Esophagus muscularis mucosa (tissue), 4 donors: Measurements from ENCODE around the gene COL5A2. TPM values are rescaled to one million over a fixed set of nuclear protein-coding genes. Genes with fewer than 3 reads are reported as not detected.

Experiments used
- DNase-seq: peaks from one replicate; pipeline ENCODE4 v3.0.0-alpha.2; 2017; ENCODE audit errors: extremely low spot score
- H3K27ac ChIP-seq, 4 donors: fragments of 200-600 bp; sonication (generic); replicated peaks in 1 of 4; 1 replicate in 3 of 4; 2 replicates in 1 of 4; pipeline ENCODE4 v1.5.1; 2016 to 2019; ENCODE audit warnings: mild to moderate bottlenecking in 1 of 4
- H3K27me3 ChIP-seq, 4 donors: fragments of 200-600 bp; sonication (generic); one replicate each; pipeline versions ENCODE4 v1.5.1 to v1.6.0; 2016 to 2019
- H3K36me3 ChIP-seq, 4 donors: fragments of 200-600 bp; sonication (generic); one replicate each; pipeline ENCODE4 v1.5.1; 2016 to 2019
- H3K4me1 ChIP-seq, 4 donors: fragments of 200-600 bp; sonication (generic); one replicate each; pipeline ENCODE4 v1.5.1; 2016 to 2019
- H3K4me3 ChIP-seq, 4 donors: fragments of 200-600 bp; sonication (generic); 1 replicate in 2 of 4; 2 replicates in 2 of 4; pipeline ENCODE4 v1.5.1; 2016 to 2019; ENCODE audit warnings: mild to moderate bottlenecking in 4 of 4, moderate library complexity in 1 of 4
- H3K9me3 ChIP-seq, 4 donors: fragments of 200-600 bp; sonication (generic); 1 replicate in 3 of 4; 2 replicates in 1 of 4; pipeline ENCODE4 v1.5.1; 2016 to 2019
- EP300 ChIP-seq: sonication (generic); formaldehyde crosslinking; IDR thresholded peaks from one replicate; pipeline ENCODE4 v1.6.1; 2017; ENCODE audit warnings: antibody characterized with exemption
- POLR2A ChIP-seq: fragments of 450-650 bp; IDR thresholded peaks from one replicate; pipeline ENCODE4 v1.6.1; 2017; ENCODE audit warnings: antibody characterized with exemption, moderate library complexity, mild to moderate bottlenecking, low read depth
- POLR2AphosphoS5 ChIP-seq, 2 donors: sonication (generic); formaldehyde crosslinking; IDR thresholded peaks; one replicate each; pipeline ENCODE4 v1.6.1; 2017; ENCODE audit warnings: antibody characterized with exemption in 2 of 2
- WGBS: methylation state at CpG from one replicate; pipeline ENCODE4 v1.1.5; 2018; 5-methylcytosine and 5-hydroxymethylcytosine counted together
- intact Hi-C: fragments of 100-400 bp; cut with DNase I; formaldehyde crosslinking; loops from one replicate; pipeline ENCODE4 v1.15.1; 2023
- total RNA-seq, 4 donors: library from RNA; depleted of rRNA; stranded (reverse); fragments of >200 nt; gene quantifications; one replicate each; pipeline versions ENCODE4 v1.1.0 to v1.2.1, GENCODE V29; 2016
- TF ChIP-seq, protein P1 (sequence below), 3 experiments: fragments of 200-600 bp in 2 of 3; fragments of 450-650 bp in 1 of 3; sonication (generic) in 2 of 3; IDR thresholded peaks; one replicate each; pipeline ENCODE4 v1.5.1; 2017 to 2019; ENCODE audit warnings: antibody characterized with exemption in 3 of 3, mild to moderate bottlenecking in 2 of 3, moderate library complexity in 1 of 3

Gene COL5A2
- total RNA-seq, 4 donors from 2014 or later: 49.9 to 68.5 (median 59.0) TPM

DNA sequence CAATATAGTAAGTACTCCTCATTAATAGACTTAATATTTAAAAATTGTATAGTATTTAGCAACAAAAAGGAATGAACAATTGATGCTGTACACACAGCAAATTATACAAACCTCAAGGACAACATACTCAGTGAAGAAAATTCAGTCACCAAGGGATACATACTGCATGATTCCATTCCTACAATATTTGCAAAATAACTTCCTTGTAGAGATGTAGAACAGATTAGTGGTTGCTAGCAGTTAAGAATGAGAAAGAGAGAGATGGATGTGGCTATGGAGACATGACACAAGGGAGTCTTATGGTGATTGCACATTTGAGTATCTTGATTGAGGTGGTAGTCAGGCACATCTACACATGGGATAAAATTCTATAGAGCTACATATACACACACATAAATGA, 179.3 kb downstream of the COL5A2 start:
- no peaks in the 10 kb centered on the region for H3K27me3 ChIP-seq
- peaks cover 0 to 5% (median 0%) of the 10 kb centered on the region in 4 donors for H3K4me1 ChIP-seq
- DNase-seq: no peak
- no peak overlapping the region for H3K4me3 ChIP-seq
- intact Hi-C loops: no loop called here
- no peaks in the 10 kb centered on the region for H3K9me3 ChIP-seq
- TF ChIP-seq EP300 (no peak), POLR2AphosphoS5 (IDR thresholded peaks at IDR 0.05) (no peak), POLR2A (no peak)
- TF ChIP-seq, protein P1, sequence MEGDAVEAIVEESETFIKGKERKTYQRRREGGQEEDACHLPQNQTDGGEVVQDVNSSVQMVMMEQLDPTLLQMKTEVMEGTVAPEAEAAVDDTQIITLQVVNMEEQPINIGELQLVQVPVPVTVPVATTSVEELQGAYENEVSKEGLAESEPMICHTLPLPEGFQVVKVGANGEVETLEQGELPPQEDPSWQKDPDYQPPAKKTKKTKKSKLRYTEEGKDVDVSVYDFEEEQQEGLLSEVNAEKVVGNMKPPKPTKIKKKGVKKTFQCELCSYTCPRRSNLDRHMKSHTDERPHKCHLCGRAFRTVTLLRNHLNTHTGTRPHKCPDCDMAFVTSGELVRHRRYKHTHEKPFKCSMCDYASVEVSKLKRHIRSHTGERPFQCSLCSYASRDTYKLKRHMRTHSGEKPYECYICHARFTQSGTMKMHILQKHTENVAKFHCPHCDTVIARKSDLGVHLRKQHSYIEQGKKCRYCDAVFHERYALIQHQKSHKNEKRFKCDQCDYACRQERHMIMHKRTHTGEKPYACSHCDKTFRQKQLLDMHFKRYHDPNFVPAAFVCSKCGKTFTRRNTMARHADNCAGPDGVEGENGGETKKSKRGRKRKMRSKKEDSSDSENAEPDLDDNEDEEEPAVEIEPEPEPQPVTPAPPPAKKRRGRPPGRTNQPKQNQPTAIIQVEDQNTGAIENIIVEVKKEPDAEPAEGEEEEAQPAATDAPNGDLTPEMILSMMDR (IDR thresholded peaks at IDR 0.05): no peak
- H3K27ac ChIP-seq: no peak overlapping the region
- H3K36me3 ChIP-seq: peaks cover 57 to 100% (median 91%) of the 10 kb centered on the region in 4 donors

DNA sequence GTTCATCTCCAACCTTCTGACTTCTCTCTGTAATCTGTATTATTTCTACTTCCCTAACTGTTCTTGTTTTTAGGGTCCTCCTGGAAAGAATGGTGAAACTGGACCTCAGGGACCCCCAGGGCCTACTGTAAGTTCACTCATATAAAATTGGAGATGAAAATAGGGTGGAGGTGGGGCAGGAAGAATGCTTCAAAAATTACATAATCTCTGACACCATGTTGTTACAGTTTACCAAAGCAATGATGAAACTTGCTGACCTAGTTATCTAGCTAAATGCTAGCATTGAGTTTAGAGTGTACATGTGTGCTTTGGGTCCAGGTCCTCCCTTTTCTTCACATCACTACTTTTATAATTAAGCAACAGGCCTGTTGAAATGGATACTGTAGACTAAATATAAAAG, 182.3 kb downstream of the COL5A2 start:
- intact Hi-C loops: no loop called here
- Histone ChIP-seq H3K36me3 (peaks cover 55 to 100% (median 94%) of the 10 kb centered on the region in 4 donors), H3K27me3 (no peaks in the 10 kb centered on the region), H3K27ac (peak overlapping the region in 3 of 4 donors; percentile 39 to 57 (median 49)), H3K9me3 (no peaks in the 10 kb centered on the region), H3K4me3 (no peak overlapping the region), H3K4me1 (peaks cover 0 to 5% (median 0%) of the 10 kb centered on the region in 4 donors)
- DNase-seq: no peak
- TF ChIP-seq POLR2AphosphoS5 (IDR thresholded peaks at IDR 0.05): peak in 1 of 2 donors; percentile 22
- no peak for TF ChIP-seq POLR2A

DNA sequence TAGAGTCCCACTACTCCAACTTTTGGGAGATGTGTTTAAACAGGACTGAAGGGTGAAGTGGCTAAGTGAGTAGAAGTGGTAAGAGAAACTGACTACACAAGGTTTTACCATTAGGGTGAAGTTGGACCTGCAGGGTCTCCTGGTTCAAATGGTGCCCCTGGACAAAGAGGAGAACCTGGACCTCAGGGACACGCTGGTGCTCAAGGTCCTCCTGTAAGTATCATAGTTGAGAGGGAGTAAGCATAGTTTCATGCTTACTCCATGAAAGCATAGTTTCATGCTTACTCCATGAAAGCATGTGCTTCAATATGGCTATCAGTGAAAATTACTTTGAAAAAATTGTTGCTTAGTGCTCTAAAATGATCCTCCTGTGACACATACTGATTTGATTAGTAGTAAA, 186.3 kb downstream of the COL5A2 start:
- TF ChIP-seq POLR2A (no peak), EP300 (no peak), POLR2AphosphoS5 (IDR thresholded peaks at IDR 0.05) (no peak)
- TF ChIP-seq, protein P1 (IDR thresholded peaks at IDR 0.05): no peak
- Histone ChIP-seq H3K36me3 (peaks cover 42 to 99% (median 90%) of the 10 kb centered on the region in 4 donors), H3K9me3 (no peaks in the 10 kb centered on the region), H3K4me3 (no peak overlapping the region), H3K27me3 (no peaks in the 10 kb centered on the region), H3K27ac (no peak overlapping the region), H3K4me1 (peaks cover 0 to 5% (median 0%) of the 10 kb centered on the region in 4 donors)
- 73% methylated on average over 1 of the region's 1 CpG for WGBS
- no peak for DNase-seq
- intact Hi-C loops: no loop called here

DNA sequence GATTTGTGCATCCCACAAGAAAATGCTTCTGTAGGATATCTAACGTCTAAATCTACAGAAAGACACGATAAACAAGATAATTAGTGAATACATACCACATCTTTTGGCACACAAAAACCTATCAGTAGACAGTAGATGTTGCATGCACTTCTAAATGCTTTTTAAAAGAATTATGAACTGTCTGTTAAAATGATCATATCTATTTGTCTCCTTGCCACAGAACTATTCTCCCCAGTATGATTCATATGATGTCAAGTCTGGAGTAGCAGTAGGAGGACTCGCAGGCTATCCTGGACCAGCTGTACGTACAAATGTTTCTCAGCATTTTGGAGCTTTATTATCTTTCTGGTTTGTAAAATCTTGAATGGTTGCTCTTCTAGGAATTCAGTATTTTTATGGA, 192.7 kb downstream of the COL5A2 start:
- DNase-seq: no peak
- 45% methylated on average over 4 of the region's 4 CpGs for WGBS
- H3K27me3 ChIP-seq: no peaks in the 10 kb centered on the region
- intact Hi-C loops: no loop called here
- H3K36me3 ChIP-seq: peaks cover 17 to 67% (median 46%) of the 10 kb centered on the region in 4 donors
- H3K4me1 ChIP-seq: peaks cover 0 to 42% (median 29%) of the 10 kb centered on the region in 4 donors
- H3K4me3 ChIP-seq: no peak overlapping the region
- TF ChIP-seq POLR2AphosphoS5 (IDR thresholded peaks at IDR 0.05) (no peak), EP300 (no peak), POLR2A (no peak)
- TF ChIP-seq, protein P1 (IDR thresholded peaks at IDR 0.05): no peak
- peak overlapping the region; percentile 15 to 83 (median 34) for H3K27ac ChIP-seq
- no peaks in the 10 kb centered on the region for H3K9me3 ChIP-seq

DNA sequence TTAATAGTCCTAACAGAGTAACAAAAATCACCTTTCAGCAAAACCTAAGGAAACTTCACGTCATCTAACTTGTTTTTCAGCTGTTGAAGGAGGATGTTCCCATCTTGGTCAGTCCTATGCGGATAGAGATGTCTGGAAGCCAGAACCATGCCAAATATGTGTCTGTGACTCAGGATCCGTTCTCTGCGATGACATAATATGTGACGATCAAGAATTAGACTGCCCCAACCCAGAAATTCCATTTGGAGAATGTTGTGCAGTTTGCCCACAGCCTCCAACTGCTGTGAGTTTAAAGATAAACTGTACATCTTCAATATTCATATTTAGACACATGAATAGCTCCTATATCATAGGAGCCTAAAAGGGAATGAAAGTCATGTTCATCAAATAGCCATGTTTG, 194.9 kb downstream of the COL5A2 start:
- H3K36me3 ChIP-seq: peaks cover 6 to 47% (median 26%) of the 10 kb centered on the region in 4 donors
- no peak for DNase-seq
- TF ChIP-seq, protein P1 (IDR thresholded peaks at IDR 0.05): no peak
- peak in 1 of 2 donors; percentile 57 for TF ChIP-seq POLR2AphosphoS5 (IDR thresholded peaks at IDR 0.05)
- 51% methylated on average over 5 of the region's 5 CpGs for WGBS
- H3K4me1 ChIP-seq: peaks cover 0 to 63% (median 41%) of the 10 kb centered on the region in 4 donors
- H3K9me3 ChIP-seq: no peaks in the 10 kb centered on the region
- intact Hi-C loops: no loop called here
- H3K4me3 ChIP-seq: peak overlapping the region in 1 of 4 donors; percentile 1
- no peaks in the 10 kb centered on the region for H3K27me3 ChIP-seq
- peak overlapping the region; percentile 51 to 83 (median 72) for H3K27ac ChIP-seq
